T-helper 2 cell treated with Interferon-gamma antibody and Interleukin-4, amounts not matched to agents 100 ng/mL and 5 ng/mL, for 36 hours (primary cell): ENCODE measurements around the gene THUMPD2. TPM values are rescaled to one million over a fixed set of nuclear protein-coding genes. Genes with fewer than 3 reads are reported as not detected.

Experiments used
- intact Hi-C: fragments of 100-400 bp; cut with micrococcal nuclease; formaldehyde crosslinking; loops from one replicate; pipeline ENCODE4 v1.15.1; 2023
- total RNA-seq: library from RNA; stranded (reverse); gene quantifications from 2 replicates; pipeline ENCODE4 v1.2.3, GENCODE V29; 2022

THUMPD2 gene
- total RNA-seq, 1 donor from 2014 or later, result 14.0 TPM

GRCh38 chr2:39719317-39719716 lies 59.7 kb downstream of the THUMPD2 start:
- intact Hi-C loops, result no loop called here

- intact Hi-C loops, result no loop called here
These were observed 60.6 kb downstream of the THUMPD2 start for GRCh38 chr2:39718483-39718882.

GRCh38 chr2:39717067-39717466 lies 62.0 kb downstream of the THUMPD2 start:
- intact Hi-C loops, result no loop called here

DNA sequence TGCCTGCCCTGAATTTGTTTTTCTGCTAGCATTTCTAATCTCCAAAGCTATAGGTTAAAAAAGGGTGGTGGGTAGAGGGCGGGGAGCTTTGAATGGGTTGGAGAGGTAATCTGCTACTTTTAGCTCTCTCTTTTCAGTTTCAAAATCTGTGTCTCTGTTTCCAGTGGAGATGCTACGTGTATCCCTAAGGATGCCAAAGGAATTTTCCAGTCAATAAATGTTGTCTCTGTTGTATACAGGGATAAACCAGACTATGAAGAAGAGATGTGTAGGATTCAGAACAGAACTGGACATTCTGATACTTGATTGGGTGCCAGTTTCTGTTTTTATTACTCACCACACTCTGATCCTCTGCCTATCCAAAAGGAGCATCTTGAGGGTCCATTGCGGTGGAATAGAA lies 63.2 kb downstream of the THUMPD2 start:
- intact Hi-C loops, result no loop called here

- intact Hi-C loops, result no loop called here
These were observed 64.0 kb downstream of the THUMPD2 start for GRCh38 chr2:39715095-39715494.

DNA sequence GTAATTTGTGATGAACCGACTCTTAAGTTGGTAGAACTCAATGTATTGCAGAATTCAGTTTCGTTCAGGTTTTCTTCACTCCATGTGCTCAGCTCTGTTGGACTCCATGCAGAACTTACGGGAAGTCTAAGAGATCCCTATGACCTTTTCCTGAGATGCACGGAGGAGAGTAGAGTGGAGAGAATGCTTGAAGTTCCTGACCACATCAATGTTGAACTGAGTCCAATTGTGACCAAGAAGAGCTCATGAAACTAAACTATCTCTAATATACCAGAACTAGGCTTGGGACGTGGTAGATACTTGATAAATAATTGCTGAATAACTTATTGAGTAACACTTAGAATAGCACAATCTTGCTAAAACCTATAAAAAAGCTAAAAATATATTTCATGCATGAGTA lies 66.1 kb downstream of the THUMPD2 start:
- intact Hi-C loops, result no loop called here

GRCh38 chr2:39710807-39711206 lies 68.3 kb downstream of the THUMPD2 start:
- intact Hi-C loops, result no loop called here

- intact Hi-C loops, result no loop called here
These were observed 71.1 kb downstream of the THUMPD2 start for GRCh38 chr2:39708003-39708402.

DNA sequence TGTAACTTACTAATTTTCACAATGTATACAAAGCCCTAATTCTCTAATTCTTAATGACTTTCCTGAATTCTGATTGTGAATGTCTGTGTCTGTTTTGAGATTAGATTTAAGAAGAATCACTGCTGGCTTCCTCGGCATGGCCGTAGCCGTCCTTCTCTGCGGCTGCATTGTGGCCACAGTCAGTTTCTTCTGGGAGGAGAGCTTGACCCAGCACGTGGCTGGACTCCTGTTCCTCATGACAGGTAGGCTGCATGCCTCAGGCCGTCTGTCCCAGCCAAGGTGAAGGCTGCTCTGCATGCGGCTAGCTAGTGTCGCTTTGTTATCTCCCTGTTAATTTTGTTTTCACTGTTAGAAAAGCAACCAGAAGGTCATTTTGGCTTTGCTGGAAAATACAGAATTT lies 72.1 kb downstream of the THUMPD2 start:
- intact Hi-C loops, result no loop called here

GRCh38 chr2:39706312-39706711 lies 72.7 kb downstream of the THUMPD2 start:
- intact Hi-C loops, result no loop called here

GRCh38 chr2:39705638-39706037 lies 73.4 kb downstream of the THUMPD2 start:
- intact Hi-C loops, result no loop called here

- intact Hi-C loops, result no loop called here
These were observed 74.5 kb downstream of the THUMPD2 start for GRCh38 chr2:39704540-39704939.

GRCh38 chr2:39703181-39703872 lies 75.7 kb downstream of the THUMPD2 start:
- intact Hi-C loops, result no loop called here

- intact Hi-C loops, result no loop called here
These were observed 77.9 kb downstream of the THUMPD2 start for GRCh38 chr2:39701137-39701536.

- intact Hi-C loops, result no loop called here
These were observed 81.6 kb downstream of the THUMPD2 start for GRCh38 chr2:39697454-39697853.

DNA sequence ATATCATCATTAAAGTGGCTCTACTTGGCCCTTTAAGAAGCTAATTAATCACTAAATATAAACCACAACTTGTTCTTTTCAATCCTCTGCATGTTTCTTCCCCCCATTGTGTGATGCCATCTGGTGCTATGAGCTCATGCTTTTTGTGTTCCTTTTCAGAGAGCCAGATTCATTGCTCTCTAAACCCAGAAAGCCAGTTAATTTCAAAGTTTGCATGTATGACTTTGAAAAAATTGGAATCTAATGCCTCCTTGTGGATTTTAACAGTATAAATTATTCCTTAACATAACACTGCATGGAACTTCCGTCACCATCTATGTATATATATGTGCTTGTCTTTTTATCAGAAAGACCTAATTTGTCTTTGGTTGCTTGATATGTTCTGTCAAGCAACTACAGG lies 82.2 kb downstream of the THUMPD2 start:
- intact Hi-C loops, result no loop called here

DNA sequence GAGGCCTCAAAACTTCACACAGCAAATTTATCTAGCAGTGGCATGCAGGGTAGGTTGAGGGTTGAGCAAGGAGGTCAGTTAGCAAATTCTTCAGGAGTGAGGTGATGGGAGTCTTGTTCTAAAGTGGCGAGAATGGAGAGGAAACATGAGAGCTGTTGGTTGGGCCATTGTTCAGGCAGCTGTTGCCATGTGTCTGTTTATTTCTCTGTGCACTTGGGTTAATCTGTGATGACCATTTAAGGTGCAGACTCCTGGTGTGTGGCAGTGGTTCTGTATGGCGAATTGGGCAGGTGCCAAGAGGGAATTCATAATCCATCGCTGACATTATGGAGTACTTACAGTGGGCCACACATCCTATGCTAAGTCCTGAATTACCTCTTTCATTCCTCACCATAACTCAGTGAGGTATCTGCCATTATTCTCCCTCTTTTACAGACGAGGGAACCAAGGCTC lies 82.9 kb downstream of the THUMPD2 start:
- intact Hi-C loops, result no loop called here

- intact Hi-C loops, result no loop called here
These were observed 85.8 kb downstream of the THUMPD2 start for GRCh38 chr2:39693245-39693644.

DNA sequence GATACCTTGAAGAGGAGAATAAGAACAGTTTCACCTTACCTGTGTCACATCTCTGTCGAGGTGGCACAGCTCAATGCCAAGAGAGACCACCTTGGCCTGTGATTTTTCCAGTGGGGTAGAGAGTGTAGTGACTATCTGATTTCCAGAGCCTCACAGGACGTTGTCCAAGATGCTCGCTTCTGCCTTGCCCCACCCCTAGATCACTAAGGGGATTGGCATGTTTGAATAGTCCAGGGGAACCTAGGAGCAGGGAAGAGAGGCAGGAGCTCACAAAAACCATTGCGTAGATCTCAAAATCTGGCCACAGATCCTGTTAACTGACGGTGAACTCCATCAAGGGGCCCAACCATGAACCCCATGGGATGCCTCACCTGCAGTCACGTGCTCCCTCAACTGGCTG lies 89.2 kb downstream of the THUMPD2 start:
- intact Hi-C loops, result no loop called here

- intact Hi-C loops, result no loop called here
These were observed 89.7 kb downstream of the THUMPD2 start for GRCh38 chr2:39689272-39689841.

DNA sequence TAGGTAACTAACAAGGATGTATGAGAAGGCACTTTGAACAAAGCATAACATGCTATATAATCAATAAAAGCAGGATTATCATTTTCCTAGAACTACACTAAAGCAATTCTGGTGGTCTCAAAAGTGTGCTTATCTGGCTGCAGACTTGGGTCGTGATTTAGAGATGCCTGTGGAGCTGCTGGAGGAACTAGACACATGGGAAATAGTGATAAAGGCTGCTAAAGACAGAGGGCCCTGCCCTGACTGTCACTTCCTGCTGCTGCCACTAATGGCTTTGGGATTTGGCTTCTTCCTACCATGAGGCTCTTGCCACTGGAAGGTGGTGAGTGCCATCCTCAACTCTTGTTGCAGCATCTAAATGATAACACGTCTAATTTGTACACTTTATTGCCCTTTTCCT lies 90.9 kb downstream of the THUMPD2 start:
- intact Hi-C loops, result no loop called here

DNA sequence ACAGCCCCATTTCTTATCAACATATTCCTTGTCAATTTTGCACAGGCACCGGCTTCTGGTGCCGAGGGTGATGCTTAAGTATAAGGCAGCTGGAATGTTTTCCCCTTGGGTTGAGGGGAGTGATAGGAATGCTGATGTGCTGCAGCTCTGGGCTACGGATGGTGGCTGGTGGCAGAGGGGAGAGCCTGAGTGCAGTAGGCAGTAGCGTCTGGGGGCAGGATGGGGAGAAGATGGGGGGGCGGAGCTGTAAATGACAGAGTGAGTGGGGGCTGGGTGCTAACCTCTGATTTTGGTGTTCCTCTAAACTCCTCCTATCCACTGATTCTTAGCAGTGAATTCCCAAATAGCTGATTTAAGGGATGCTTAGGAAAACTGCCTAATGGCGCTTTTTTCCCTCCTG lies 92.6 kb downstream of the THUMPD2 start:
- intact Hi-C loops, result no loop called here
